Medulla oblongata (tissue), 1 donor: ENCODE results near the gene ZNF345.

Experiments used
- DNase-seq: peaks from one replicate; pipeline ENCODE4 v3.0.0-alpha.2; 2015; ENCODE audit errors: extremely low spot score

ZNF345 gene

GRCh38 chr19:36916991-36917390, 66.3 kb downstream of the ZNF345 start:
- peak; percentile 19 for DNase-seq

- no peak for DNase-seq
These were observed 67.4 kb downstream of the ZNF345 start for GRCh38 chr19:36918090-36918489.
